Measurements from ENCODE around the gene LRRC15.

LRRC15 gene

GRCh38 chr3:194367992-194368841 lies 1.3 kb downstream of the LRRC15 start:
- Histone ChIP-seq H3K9me3 (ENCODE audit: severe bottlenecking) (no peaks in the 10 kb centered on the region), H3K27me3 (ENCODE audit: insufficient read depth, low read depth, severe bottlenecking) (no peaks in the 10 kb centered on the region), H3K4me3 (ENCODE audit: low read depth, low read length) (no peak overlapping the region), H3K27ac (no peak overlapping the region), H3K36me3 (no peaks in the 10 kb centered on the region)
- TF ChIP-seq CTCF (IDR thresholded peaks at IDR 0.05; ENCODE audit: low read depth, low read length), result no peak
- DNase-seq, result no peak

GRCh38 chr3:194365978-194366490 lies 3.5 kb downstream of the LRRC15 start:
- H3K36me3 ChIP-seq, result no peaks in the 10 kb centered on the region
- no peak for DNase-seq
- H3K27ac ChIP-seq, result no peak overlapping the region
- H3K27me3 ChIP-seq (ENCODE audit: insufficient read depth, low read depth, severe bottlenecking), result no peaks in the 10 kb centered on the region
- no peaks in the 10 kb centered on the region for H3K9me3 ChIP-seq (ENCODE audit: severe bottlenecking)
- no peak overlapping the region for H3K4me3 ChIP-seq (ENCODE audit: low read depth, low read length)
- no peak for TF ChIP-seq CTCF (IDR thresholded peaks at IDR 0.05; ENCODE audit: low read depth, low read length)

- DNase-seq, result no peak
- Histone ChIP-seq H3K27ac (no peak overlapping the region), H3K36me3 (no peaks in the 10 kb centered on the region), H3K4me3 (ENCODE audit: low read depth, low read length) (no peak overlapping the region), H3K9me3 (ENCODE audit: severe bottlenecking) (no peaks in the 10 kb centered on the region), H3K27me3 (ENCODE audit: insufficient read depth, low read depth, severe bottlenecking) (no peaks in the 10 kb centered on the region)
- TF ChIP-seq CTCF (IDR thresholded peaks at IDR 0.05; ENCODE audit: low read depth, low read length), result no peak
Observed at GRCh38 chr3:194365526-194365925, 4.0 kb downstream of the LRRC15 start.

GRCh38 chr3:194364652-194365434 lies 4.7 kb downstream of the LRRC15 start:
- Histone ChIP-seq H3K27ac (no peak overlapping the region), H3K27me3 (ENCODE audit: insufficient read depth, low read depth, severe bottlenecking) (no peaks in the 10 kb centered on the region), H3K4me3 (ENCODE audit: low read depth, low read length) (no peak overlapping the region), H3K9me3 (ENCODE audit: severe bottlenecking) (no peaks in the 10 kb centered on the region), H3K36me3 (no peaks in the 10 kb centered on the region)
- no peak for TF ChIP-seq CTCF (IDR thresholded peaks at IDR 0.05; ENCODE audit: low read depth, low read length)
- DNase-seq, result peak; percentile 36

GRCh38 chr3:194364314-194364651 lies 5.3 kb downstream of the LRRC15 start:
- Histone ChIP-seq H3K4me3 (ENCODE audit: low read depth, low read length) (no peak overlapping the region), H3K9me3 (ENCODE audit: severe bottlenecking) (no peaks in the 10 kb centered on the region), H3K36me3 (no peaks in the 10 kb centered on the region), H3K27me3 (ENCODE audit: insufficient read depth, low read depth, severe bottlenecking) (no peaks in the 10 kb centered on the region), H3K27ac (no peak overlapping the region)
- no peak for DNase-seq
- TF ChIP-seq CTCF (IDR thresholded peaks at IDR 0.05; ENCODE audit: low read depth, low read length), result no peak

Data from WERI-Rb-1 (cell line).